OCI-LY7 (cell line): Measurements from ENCODE around the gene TRNT1. TPM values are rescaled to one million over a fixed set of nuclear protein-coding genes. Genes with fewer than 3 reads are reported as not detected.

ENCODE experiments used
- BruUV-seq: library from RNA; stranded (reverse); fragments of 400-500 nt; replicated peaks from 2 replicates; lab custom pipeline; 2021; lab: Mats Ljungman, UMichigan
- CTCF ChIA-PET: fragments of 300-600 bp; sonication (Branson Sonifier 250); formaldehyde crosslinking; loops from one replicate; lab custom pipeline; 2022; ENCODE audit warnings: antibody characterized with exemption; ENCODE audit not compliant: unreplicated experiment; lab: Charles Lee
- POLR2A ChIA-PET: fragments of 300-600 bp; sonication (Branson Sonifier 250); formaldehyde crosslinking; loops from one replicate; lab custom pipeline; 2022; ENCODE audit warnings: antibody characterized with exemption; lab: Charles Lee
- DNase-seq: peaks from one replicate; pipeline ENCODE4 v3.0.0-alpha.2; 2015; ENCODE audit warnings: low spot score
- H2AFZ ChIP-seq: fragments of 200-600 bp; sonication (generic), shearing (Covaris generic); 2 replicates; pipeline ENCODE4 v1.6.1; 2014; ENCODE audit warnings: mild to moderate bottlenecking, antibody characterized with exemption, low read length, moderate library complexity
- H3K27ac ChIP-seq: fragments of 200-600 bp; sonication (generic); 2 replicates; pipeline ENCODE4 v1.5.1; 2014; ENCODE audit warnings: mixed run types, low read depth, mild to moderate bottlenecking, moderate library complexity, low read length, inconsistent platforms; ENCODE audit not compliant: poor library complexity, severe bottlenecking
- H3K36me3 ChIP-seq: fragments of 200-600 bp; sonication (generic); 2 replicates; pipeline ENCODE4 v1.6.1; 2014; ENCODE audit warnings: mild to moderate bottlenecking, antibody characterized with exemption, low read length, moderate library complexity, mixed read lengths; ENCODE audit not compliant: insufficient read depth
- H3K4me1 ChIP-seq: fragments of 200-600 bp; sonication (generic); 2 replicates; pipeline ENCODE4 v1.5.1; 2014; ENCODE audit warnings: mild to moderate bottlenecking, low read length; ENCODE audit not compliant: insufficient read depth, poor library complexity, severe bottlenecking
- H3K4me2 ChIP-seq: fragments of 200-600 bp; sonication (generic); 2 replicates; pipeline ENCODE4 v1.6.1; 2014; ENCODE audit warnings: mild to moderate bottlenecking, low read length
- H3K4me3 ChIP-seq: fragments of 200-600 bp; sonication (generic); 2 replicates; pipeline ENCODE4 v1.5.1; 2014; ENCODE audit warnings: mild to moderate bottlenecking, low read depth, low read length; ENCODE audit not compliant: poor library complexity, severe bottlenecking
- H3K79me2 ChIP-seq: fragments of 200-600 bp; sonication (generic); 2 replicates; pipeline ENCODE4 v1.6.1; 2016; ENCODE audit warnings: low read depth, mild to moderate bottlenecking, low read length, moderate library complexity, mixed read lengths; ENCODE audit not compliant: insufficient read depth
- H3K9me2 ChIP-seq: fragments of 200-600 bp; sonication (generic); 2 replicates; pipeline ENCODE4 v1.6.1; 2016; ENCODE audit warnings: mild to moderate bottlenecking, low read length, mixed read lengths; ENCODE audit not compliant: insufficient read depth
- H3K9me3 ChIP-seq: fragments of 200-600 bp; sonication (generic); 2 replicates; pipeline ENCODE4 v1.6.1; 2014; ENCODE audit warnings: mild to moderate bottlenecking, mixed run types, low read length, mixed read lengths
- H4K20me1 ChIP-seq: fragments of 200-600 bp; sonication (generic); 2 replicates; pipeline ENCODE4 v1.6.1; 2014; ENCODE audit warnings: mild to moderate bottlenecking, antibody characterized with exemption, low read length, moderate library complexity, mixed read lengths; ENCODE audit not compliant: insufficient read depth
- CTCF ChIP-seq: fragments of 200-600 bp; sonication (generic); conservative IDR thresholded peaks from 2 replicates; pipeline ENCODE4 v1.5.1; 2014; ENCODE audit warnings: mild to moderate bottlenecking, antibody characterized with exemption, low read length, moderate library complexity, mixed read lengths
- EZH2phosphoT487 ChIP-seq: fragments of 200-600 bp; sonication (generic); IDR thresholded peaks from 2 replicates; pipeline ENCODE4 v1.6.1; 2018; ENCODE audit warnings: low read depth, borderline replicate concordance, mild to moderate bottlenecking, mixed run types, antibody characterized with exemption, low read length, moderate library complexity, mixed read lengths
- intact Hi-C: fragments of 100-400 bp; cut with micrococcal nuclease; formaldehyde crosslinking; loops from one replicate; pipeline ENCODE4 v1.10.0; 2022; ENCODE audit not compliant: unreplicated experiment
- total RNA-seq, 2 experiments: library from RNA; depleted of rRNA in 1 of 2; stranded (reverse); fragments of >200 nt in 1 of 2; shearing (Covaris generic) in 1 of 2; gene quantifications; 2 replicates each; pipeline ENCODE4 v1.2.3, GENCODE V29; 2014 to 2022

TRNT1 gene
- total RNA-seq, 2 experiments from 2014 or later: 46.5 to 58.6 TPM

- BruUV-seq: no TSS peak
- no peak overlapping the region for H2AFZ ChIP-seq
Measured at GRCh38 chr3:3189102-3189727, 62.5 kb downstream of the TRNT1 start.

GRCh38 chr3:3189961-3190360 is 63.2 kb downstream of the TRNT1 start:
- Histone ChIP-seq H3K9me3 (no peaks in the 10 kb centered on the region), H2AFZ (no peak overlapping the region), H3K4me1 (no peaks in the 10 kb centered on the region), H3K4me2 (no peak overlapping the region), H3K9me2 (no peaks in the 10 kb centered on the region), H3K79me2 (no peaks in the 10 kb centered on the region), H3K4me3 (no peak overlapping the region), H3K36me3 (no peaks in the 10 kb centered on the region), H4K20me1 (no peaks in the 10 kb centered on the region), H3K27ac (no peak overlapping the region)
- no peak for DNase-seq
- BruUV-seq: no TSS peak
- ChIA-PET CTCF (no interaction called here), POLR2A (interaction anchor here (0.6 kb wide), 1 partner anchor 194 kb away, joined by 3 read pairs; no protein-coding TSS in a partner anchor)
- TF ChIP-seq CTCF (no peak), EZH2phosphoT487 (no peak)
- intact Hi-C loops: no loop called here

More at GRCh38 chr3:3189102-3189727, 62.5 kb downstream of the TRNT1 start:
- Histone ChIP-seq H3K27ac (no peak overlapping the region), H3K4me1 (no peaks in the 10 kb centered on the region), H3K9me2 (no peaks in the 10 kb centered on the region), H3K4me2 (no peak overlapping the region), H4K20me1 (no peaks in the 10 kb centered on the region), H3K36me3 (no peaks in the 10 kb centered on the region), H3K79me2 (no peaks in the 10 kb centered on the region), H3K4me3 (no peak overlapping the region), H3K9me3 (no peaks in the 10 kb centered on the region)
- POLR2A ChIA-PET: interaction anchor here (0.6 kb wide), 2 partner anchors 23 to 195 kb away, joined by 3 to 4 read pairs; no protein-coding TSS in a partner anchor
- CTCF ChIA-PET: no interaction called here
- intact Hi-C loops: no loop called here
- TF ChIP-seq EZH2phosphoT487: no peak
- TF ChIP-seq CTCF: no peak
- no peak for DNase-seq

- H3K4me3 ChIP-seq: no peak overlapping the region
- no TSS peak for BruUV-seq
- no peak overlapping the region for H3K27ac ChIP-seq
- no peaks in the 10 kb centered on the region for H3K9me2 ChIP-seq
- intact Hi-C loops: no loop called here
- no peak for DNase-seq
- no peaks in the 10 kb centered on the region for H3K36me3 ChIP-seq
- H4K20me1 ChIP-seq: no peaks in the 10 kb centered on the region
- no peaks in the 10 kb centered on the region for H3K4me1 ChIP-seq
- POLR2A ChIA-PET: interaction anchor here (0.7 kb wide), 1 partner anchor 9 kb away, joined by 3 read pairs; no protein-coding TSS in a partner anchor
- CTCF ChIA-PET: no interaction called here
- H2AFZ ChIP-seq: no peak overlapping the region
- H3K4me2 ChIP-seq: no peak overlapping the region
- no peaks in the 10 kb centered on the region for H3K9me3 ChIP-seq
- no peaks in the 10 kb centered on the region for H3K79me2 ChIP-seq
- TF ChIP-seq CTCF (no peak), EZH2phosphoT487 (no peak)
Measured at GRCh38 chr3:3191675-3192285, 65.0 kb downstream of the TRNT1 start.
